Fibroblast of skin of scalp (primary cell): Measurements from ENCODE around the gene PLLP.

Source experiments
- DNase-seq: peaks from one replicate; pipeline ENCODE4 v3.0.0-alpha.2; 2013

The PLLP gene

DNA sequence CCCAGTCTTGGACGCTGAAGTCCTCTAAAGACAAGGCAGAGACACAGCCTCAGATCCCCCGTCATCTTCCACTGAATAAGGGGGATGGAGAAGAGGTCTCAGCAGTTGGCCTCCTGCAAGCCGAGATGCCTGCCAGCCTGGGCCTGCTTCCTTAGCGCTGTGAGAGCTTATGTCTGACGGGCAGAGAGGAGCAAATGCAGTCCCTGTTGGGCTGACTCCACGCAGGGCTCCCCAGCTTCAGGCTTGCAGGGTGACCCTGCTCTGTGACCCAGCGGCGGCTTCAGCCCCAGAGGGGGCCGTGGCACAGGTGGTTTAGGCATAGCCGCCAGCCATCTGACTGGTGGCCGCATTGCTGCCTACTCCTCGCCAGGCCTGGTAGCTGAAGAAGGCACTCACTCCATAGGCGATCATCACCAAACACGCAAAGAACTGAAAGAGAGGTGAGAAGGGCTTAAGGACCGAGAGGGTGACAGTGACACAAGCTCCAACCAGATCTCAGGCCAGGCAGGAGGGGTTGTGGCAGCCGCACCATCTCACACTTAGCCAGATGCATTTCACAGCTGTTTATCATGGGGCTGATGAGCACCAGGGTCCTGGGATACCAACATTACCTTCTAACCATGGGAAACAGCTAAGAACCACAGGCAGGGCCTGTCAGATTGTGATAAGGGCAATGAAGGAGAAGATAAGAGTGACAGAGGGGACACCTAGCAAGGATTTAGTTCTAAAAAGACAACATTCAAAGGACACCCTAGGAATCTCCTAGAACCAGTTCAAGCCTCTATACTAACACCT is 27.7 kb downstream of the PLLP start:
- DNase-seq = no peak

DNA sequence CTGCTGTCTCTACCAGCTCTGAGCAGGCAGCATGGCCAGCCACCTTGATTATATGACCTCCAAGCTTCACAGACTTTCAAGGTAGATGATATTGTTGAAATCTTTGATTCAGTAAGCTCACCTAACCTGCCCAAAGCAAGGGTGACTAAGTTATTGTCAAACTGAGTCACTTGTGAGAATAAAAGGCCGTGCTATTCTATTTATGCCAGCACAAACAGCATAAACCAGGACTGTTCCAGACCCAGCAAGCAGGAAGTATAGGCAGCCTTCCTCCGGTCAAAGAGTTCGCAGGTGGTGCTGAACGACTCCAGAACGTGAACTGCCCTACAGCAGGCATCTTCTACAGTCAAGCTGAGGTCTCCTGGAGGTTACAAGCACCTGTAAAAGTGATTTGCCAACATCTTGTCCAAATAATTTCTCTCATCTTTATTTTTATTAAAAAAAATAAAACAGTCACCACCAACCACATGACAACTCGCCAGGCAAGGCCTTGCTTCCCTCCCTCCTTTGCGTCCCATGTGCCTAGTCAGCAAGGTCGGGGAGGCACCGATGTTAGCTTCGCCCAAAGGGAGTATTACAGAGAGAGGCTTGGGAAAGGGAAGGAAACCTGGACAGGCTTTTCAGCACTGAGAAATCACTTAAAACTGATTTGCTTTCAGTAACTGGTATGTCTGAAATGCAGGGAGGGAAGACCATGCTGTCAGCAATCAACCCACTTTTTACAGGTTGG is 28.6 kb downstream of the PLLP start:
- no peak for DNase-seq

GRCh38 chr16:57253466-57253865 is 31.0 kb downstream of the PLLP start:
- DNase-seq = no peak

- no peak for DNase-seq
These were observed 32.2 kb downstream of the PLLP start for GRCh38 chr16:57252148-57252721.

GRCh38 chr16:57251352-57251751 is 33.1 kb downstream of the PLLP start:
- no peak for DNase-seq

DNA sequence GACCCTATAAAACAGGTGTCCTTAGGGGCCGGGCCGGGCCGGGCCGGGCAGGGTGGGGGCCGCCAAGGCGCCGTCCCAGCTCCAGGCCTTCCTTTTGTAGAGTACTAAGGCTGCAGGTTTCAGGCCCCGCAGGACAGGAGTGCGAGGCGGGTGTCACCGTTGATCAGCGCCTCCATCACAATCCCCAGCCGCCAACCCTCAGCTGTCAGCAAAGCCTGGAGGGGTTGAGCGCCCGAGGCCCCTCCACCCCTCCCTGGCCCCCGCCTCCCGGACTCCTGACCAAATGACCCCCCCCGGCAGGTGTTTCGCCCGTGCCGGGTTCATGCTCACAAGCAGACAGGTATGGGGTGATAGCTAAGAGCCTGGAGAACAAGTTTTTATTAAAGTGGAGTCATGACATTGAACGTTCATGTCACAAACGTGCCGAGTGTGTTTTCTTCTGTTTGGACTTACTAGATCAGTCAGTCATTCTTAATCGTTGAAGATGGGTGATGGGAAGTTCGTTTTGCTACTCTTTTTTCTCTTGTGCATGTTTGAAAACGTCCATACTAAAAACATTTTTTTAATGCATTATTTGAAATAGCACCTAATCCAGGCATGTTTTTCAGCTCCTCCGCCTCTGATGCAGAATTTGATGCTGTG is 38.9 kb downstream of the PLLP start:
- no peak for DNase-seq

DNA sequence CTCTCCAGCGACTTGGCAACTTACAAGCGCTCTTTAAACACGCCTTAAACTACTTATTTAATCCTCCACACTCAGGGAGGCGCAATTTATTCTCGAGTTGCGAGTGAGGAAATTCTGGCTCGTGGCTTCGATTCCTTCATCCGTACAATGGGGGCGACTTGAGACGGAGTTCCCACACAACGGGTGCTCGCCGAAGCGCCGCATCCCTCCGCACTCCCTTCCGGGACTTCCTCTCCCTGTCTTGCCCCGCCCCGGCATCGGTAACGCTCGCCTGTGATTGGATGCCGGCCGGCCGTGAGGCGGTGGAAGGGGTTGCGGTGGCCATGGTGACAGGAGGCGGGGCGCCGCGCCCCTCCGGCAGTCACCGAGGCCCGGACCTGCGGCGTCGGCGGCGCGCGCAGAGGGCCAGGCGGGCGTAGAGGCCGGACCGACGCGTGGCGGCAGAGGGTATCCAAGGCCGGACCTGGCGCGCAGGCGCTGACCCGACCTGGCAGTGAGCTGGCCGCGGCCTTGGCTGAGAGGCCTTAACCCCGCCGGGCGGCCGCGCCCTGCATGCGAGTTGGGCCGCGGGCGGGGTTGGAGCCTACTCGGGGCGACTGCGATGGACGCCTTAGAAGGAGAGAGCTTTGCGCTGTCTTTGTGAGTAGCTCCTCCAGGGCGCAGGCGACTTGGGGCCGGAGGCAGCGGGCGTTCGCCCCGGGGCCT is 39.6 kb downstream of the PLLP start, which contains the start of gene ARL2BP:
ARL2BP (plus strand) TSS at position 493 of the 705 bp plus-strand sequence; CDS start at position 602, 109 bp downstream.
- peak; percentile 98 for DNase-seq

DNA sequence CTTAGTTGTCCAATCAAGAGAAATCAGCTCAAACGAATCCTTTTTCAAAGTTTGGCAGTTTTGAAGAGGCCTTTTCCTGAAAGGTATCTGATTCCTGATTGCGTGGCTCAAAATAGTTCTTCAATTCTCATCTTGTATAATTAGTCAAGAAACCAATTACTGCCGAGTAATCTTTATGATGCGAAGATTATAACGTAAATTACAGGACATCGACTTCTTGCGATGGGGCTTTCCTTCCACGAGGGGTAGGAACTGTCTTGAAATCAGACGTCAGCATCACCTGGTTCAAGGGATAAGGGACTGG is 40.1 kb downstream of the PLLP start:
- DNase-seq = no peak

- DNase-seq = no peak
These were observed 41.8 kb downstream of the PLLP start for GRCh38 chr16:57242650-57243049.

DNA sequence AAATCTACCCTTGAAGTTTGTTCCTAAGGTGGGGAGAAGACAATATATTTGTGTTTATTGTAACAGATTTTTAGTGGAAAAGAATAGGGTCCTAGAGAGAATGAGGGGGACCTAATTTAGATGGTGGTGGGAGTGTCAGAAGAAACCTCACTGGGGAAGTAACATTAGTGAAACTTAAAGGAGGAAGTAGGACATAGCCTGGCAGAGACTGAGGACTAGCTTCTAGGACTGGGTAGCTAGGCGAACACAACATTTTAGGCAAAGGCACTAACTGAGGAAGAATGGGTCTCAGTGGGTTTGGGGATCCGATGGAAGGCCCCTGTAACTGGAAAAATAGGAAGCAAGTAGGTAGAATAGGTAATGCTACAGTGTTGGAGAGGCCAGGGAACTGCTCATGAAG is 43.6 kb downstream of the PLLP start:
- DNase-seq = no peak

DNA sequence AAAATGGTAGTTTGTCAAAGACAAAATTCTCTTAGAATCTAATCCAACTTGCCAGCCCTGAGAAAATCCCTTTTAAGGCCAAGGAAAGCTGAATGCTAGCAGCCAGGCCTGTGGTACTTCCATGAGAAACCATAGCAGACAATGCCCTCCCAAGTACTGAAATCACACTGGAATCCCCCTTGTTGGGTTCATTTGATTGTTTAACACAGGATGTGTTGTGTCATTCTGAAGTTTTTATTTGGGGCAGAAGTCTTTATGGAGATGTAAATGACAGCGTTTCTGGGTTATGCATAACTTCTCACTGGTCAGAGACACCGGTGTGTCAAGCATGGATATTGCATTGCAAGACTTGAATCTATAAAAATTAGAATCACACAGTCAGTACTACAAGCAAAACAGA is 45.4 kb downstream of the PLLP start:
- DNase-seq = no peak

GRCh38 chr16:57238682-57239081 is 45.8 kb downstream of the PLLP start:
- no peak for DNase-seq

DNA sequence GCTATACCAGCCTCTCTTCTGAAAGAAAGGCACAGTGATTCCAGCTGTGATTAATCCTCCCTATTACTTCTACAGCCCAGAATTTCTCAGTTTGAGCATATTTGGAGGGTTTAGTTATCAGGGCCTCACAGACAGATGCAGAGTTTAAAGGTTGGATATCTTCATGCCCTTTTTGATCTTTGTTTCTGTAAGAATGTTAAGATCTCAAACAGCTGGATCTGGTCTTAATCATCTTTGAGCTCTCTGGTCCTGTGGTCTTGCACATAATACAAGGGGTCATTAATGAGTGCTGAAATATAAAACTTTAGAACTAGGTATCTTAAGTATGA is 48.5 kb downstream of the PLLP start:
- DNase-seq = no peak

DNA sequence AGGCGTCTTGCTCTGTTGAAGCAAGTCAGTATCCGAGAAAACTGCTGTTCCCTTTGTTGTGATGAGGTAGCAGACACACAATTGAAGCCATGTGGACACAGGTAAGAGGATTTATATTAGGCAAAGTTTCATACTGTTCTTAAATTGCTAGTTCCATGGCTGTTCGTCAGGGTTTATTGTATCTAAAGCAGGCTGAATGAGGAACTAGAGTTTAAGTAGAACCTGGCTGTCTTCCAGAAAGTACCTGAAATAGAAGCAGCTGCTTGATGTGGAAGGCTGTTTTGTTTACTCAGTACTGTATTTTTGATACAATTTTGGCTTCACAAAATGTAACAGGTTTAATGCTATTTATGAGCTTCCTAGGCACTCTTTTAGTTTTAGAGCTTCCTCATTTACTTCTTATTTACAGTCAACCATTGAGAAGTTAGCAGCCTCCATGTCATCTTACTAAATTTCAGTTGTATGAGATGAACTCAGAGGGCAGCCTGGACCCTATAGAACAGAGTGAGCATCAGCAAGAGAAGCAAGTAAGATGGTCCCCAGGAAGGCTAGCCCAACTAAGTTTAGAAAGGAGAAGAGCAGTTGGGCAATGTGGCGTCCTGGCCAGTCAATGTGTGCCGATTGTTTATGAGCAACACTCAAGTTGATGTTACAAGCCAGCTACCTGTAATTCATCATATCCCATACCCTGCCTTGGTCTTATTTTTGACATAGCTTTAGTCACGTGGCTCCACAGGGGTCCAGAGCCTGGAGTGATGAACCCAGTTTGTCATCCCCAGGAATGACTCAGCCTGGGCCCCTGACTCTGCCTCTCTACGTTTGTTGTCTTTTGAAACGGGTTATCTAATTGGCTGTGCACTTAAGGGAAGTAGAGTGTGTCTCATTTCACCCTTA is 49.1 kb downstream of the PLLP start:
- DNase-seq = peak; percentile 88

GRCh38 chr16:57234707-57235092 is 49.8 kb downstream of the PLLP start:
- DNase-seq = no peak

GRCh38 chr16:57233944-57234706 is 50.3 kb downstream of the PLLP start:
- DNase-seq = no peak

- DNase-seq = no peak
These were observed 52.6 kb downstream of the PLLP start for GRCh38 chr16:57231821-57232350.

DNA sequence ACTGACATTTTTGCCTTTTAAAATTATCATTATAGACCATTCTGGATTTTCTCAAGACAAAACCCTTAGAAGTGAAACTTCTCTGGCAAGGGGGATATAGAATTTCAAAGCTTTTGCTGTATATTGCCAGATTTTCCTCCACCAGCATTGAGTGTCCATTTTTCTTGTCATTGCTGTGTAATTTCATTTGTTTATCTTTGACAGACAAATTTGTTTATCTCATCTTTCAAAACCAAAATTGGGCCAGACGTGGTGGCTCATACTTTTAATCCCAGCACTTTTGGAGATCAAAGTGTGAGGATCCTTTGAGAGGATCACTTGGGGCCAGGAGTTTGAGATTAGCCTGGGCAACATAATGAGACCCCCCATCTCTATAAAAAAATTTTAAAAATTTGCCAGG is 55.4 kb downstream of the PLLP start:
- no peak for DNase-seq

GRCh38 chr16:57226701-57227621 is 57.5 kb downstream of the PLLP start:
- DNase-seq = no peak

- no peak for DNase-seq
These were observed 58.5 kb downstream of the PLLP start for GRCh38 chr16:57225978-57226377.
